Prostate gland (tissue), 2 donors: ENCODE data around the gene TPO. TPM values are rescaled to one million over a fixed set of nuclear protein-coding genes. Genes with fewer than 3 reads are reported as not detected.

Experiments
- DNase-seq: peaks from one replicate; pipeline ENCODE4 v3.0.0-alpha.2; 2019; ENCODE audit warnings: low spot score
- H3K27ac ChIP-seq, 2 donors: fragments of 200-600 bp; sonication (generic); 2 replicates each; pipeline ENCODE4 v1.5.1; 2017 to 2019
- H3K27me3 ChIP-seq: fragments of 200-600 bp; sonication (generic); replicated peaks from 2 replicates; pipeline ENCODE4 v1.5.1; 2019; ENCODE audit not compliant: insufficient read depth
- H3K36me3 ChIP-seq, 2 donors: fragments of 200-600 bp; sonication (generic); 1 replicate in 1 of 2; 2 replicates in 1 of 2; pipeline versions ENCODE4 v1.5.1 to v1.8.1; 2017 to 2019
- H3K4me1 ChIP-seq: fragments of 200-600 bp; sonication (generic); replicated peaks from 2 replicates; pipeline ENCODE4 v1.5.1; 2019
- H3K4me3 ChIP-seq, 2 donors: fragments of 200-600 bp; sonication (generic); 2 replicates each; pipeline ENCODE4 v1.5.1; 2017 to 2019
- H3K9me3 ChIP-seq: fragments of 200-600 bp; sonication (generic); 2 replicates; pipeline ENCODE4 v1.5.1; 2017
- POLR2A ChIP-seq: fragments of 450-650 bp; IDR thresholded peaks from one replicate; pipeline ENCODE4 v1.6.1; 2016; ENCODE audit warnings: antibody characterized with exemption, mild to moderate bottlenecking
- POLR2AphosphoS5 ChIP-seq: sonication (generic); formaldehyde crosslinking; IDR thresholded peaks from one replicate; pipeline ENCODE4 v1.6.1; 2017; ENCODE audit warnings: antibody characterized with exemption
- WGBS: methylation state at CpG from one replicate; pipeline ENCODE4 v1.1.5; 2018; 5-methylcytosine and 5-hydroxymethylcytosine counted together
- intact Hi-C: fragments of 100-400 bp; cut with DNase I; formaldehyde crosslinking; loops from one replicate; pipeline ENCODE4 v1.14.2; 2022
- total RNA-seq, 2 donors: library from RNA; depleted of rRNA; stranded (reverse); fragments of >200 nt; gene quantifications; one replicate each; pipeline ENCODE4 v1.1.0, GENCODE V29; 2016
- TF ChIP-seq, protein P1 (sequence below), 4 experiments: fragments of 200-600 bp in 2 of 4; fragments of 450-650 bp in 2 of 4; sonication (generic) in 2 of 4; IDR thresholded peaks; 1 replicate in 3 of 4; 2 replicates in 1 of 4; pipeline ENCODE4 v1.5.1; 2016 to 2019; ENCODE audit warnings: antibody characterized with exemption in 4 of 4, mild to moderate bottlenecking in 2 of 4, moderate library complexity in 2 of 4

TPO gene
- total RNA-seq, 2 donors from 2014 or later = 0.82 to 1.4 TPM

DNA sequence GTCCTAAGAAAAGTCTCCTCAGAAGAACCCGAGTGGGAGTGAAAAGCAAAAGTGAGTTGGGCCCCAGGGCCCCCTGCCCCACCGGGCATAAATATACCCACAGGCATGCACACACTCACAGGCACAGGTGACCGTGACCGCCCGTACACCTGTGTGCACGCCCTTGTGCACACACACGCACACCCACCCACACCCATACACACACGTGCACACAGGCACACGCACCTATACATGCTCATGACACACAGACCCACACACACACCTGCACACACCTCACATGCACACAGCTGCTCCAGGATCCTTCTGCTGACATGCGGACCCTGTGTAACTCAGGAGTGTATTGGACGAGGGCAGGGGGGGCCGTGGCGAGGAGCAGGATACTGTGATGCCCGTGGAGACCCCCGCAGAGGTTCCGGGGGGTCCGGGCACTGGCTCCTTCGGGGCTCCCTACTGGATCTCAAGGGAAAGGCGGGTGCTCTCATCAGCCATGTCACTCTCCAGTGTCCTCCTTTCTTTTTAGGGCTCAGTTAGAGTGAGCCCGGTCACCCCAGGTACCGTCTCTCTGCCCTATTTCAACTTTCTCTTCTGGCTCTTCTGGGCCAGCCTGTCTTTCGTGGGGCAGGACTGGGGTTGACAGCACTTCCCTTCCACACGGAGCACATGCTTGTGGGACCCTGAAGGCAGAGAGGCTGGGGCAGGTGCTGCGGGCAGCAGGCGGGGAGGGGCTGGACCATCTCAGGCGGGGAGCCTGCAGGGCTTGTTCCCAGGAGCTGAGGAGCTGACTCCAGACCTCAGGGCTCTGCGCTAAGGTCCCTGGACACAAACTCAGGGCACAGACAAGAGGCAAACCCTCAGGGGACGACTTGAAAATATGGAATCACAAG is 48.5 kb downstream of the TPO start:
- Histone ChIP-seq H3K27me3 (no peaks in the 10 kb centered on the region), H3K4me3 (no peak overlapping the region), H3K9me3 (no peaks in the 10 kb centered on the region), H3K4me1 (no peaks in the 10 kb centered on the region), H3K36me3 (no peaks in the 10 kb centered on the region), H3K27ac (no peak overlapping the region)
- intact Hi-C loops = no loop called here
- no peak for DNase-seq
- TF ChIP-seq, protein P1, sequence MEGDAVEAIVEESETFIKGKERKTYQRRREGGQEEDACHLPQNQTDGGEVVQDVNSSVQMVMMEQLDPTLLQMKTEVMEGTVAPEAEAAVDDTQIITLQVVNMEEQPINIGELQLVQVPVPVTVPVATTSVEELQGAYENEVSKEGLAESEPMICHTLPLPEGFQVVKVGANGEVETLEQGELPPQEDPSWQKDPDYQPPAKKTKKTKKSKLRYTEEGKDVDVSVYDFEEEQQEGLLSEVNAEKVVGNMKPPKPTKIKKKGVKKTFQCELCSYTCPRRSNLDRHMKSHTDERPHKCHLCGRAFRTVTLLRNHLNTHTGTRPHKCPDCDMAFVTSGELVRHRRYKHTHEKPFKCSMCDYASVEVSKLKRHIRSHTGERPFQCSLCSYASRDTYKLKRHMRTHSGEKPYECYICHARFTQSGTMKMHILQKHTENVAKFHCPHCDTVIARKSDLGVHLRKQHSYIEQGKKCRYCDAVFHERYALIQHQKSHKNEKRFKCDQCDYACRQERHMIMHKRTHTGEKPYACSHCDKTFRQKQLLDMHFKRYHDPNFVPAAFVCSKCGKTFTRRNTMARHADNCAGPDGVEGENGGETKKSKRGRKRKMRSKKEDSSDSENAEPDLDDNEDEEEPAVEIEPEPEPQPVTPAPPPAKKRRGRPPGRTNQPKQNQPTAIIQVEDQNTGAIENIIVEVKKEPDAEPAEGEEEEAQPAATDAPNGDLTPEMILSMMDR (IDR thresholded peaks at IDR 0.05) = no peak
- no peak for TF ChIP-seq POLR2AphosphoS5
- TF ChIP-seq POLR2A = no peak
- 67% methylated on average over 28 of the region's 28 CpGs for WGBS

DNA sequence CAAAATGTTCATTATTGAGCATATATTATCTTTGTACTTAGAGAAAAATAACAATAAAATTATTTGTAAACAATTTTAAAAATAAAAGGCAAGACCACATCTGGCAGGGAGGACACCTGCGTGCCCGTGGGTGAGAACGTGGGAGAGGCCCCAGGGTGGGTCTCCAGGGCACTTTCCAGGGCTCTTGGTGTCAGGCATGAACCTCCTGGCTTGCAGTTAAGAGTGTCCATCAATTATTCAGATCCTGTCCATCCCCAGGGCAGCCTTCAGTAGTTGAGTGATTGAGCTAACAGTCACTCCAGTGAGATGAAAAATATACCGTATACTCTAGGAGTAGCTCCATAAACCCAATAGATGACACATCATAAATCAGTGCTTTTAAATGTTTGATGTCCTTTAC is 49.7 kb downstream of the TPO start:
- H3K27ac ChIP-seq = no peak overlapping the region
- H3K9me3 ChIP-seq = no peaks in the 10 kb centered on the region
- no peaks in the 10 kb centered on the region for H3K36me3 ChIP-seq
- H3K4me1 ChIP-seq = no peaks in the 10 kb centered on the region
- TF ChIP-seq POLR2AphosphoS5 (no peak), POLR2A (no peak)
- TF ChIP-seq, protein P1 (IDR thresholded peaks at IDR 0.05) = no peak
- WGBS = 47% methylated on average over 4 of the region's 4 CpGs
- H3K27me3 ChIP-seq = no peaks in the 10 kb centered on the region
- intact Hi-C loops = no loop called here
- no peak overlapping the region for H3K4me3 ChIP-seq
- DNase-seq = no peak

DNA sequence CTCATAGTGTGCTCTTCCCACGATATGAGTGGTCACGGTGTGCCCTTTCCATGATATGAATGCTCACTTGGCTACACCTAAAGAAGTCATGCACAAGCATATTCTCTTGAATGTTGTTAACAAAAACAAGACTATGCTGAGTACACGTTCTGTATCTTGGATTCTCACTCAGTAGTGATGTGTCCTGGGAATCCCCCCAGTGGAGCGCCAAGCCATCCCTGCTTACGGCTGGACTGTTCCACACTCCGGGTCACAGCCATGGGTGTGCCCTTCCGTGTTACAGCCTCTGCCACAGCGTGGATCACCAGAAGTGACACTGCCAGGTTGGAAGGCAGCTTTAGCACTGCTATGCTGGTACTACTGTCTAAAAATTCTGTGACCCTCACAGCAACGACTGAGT is 59.1 kb downstream of the TPO start:
- no peaks in the 10 kb centered on the region for H3K4me1 ChIP-seq
- no peaks in the 10 kb centered on the region for H3K27me3 ChIP-seq
- no peak overlapping the region for H3K27ac ChIP-seq
- no peaks in the 10 kb centered on the region for H3K36me3 ChIP-seq
- intact Hi-C loops = no loop called here
- no peaks in the 10 kb centered on the region for H3K9me3 ChIP-seq
- H3K4me3 ChIP-seq = no peak overlapping the region
- DNase-seq = no peak
- no peak for TF ChIP-seq POLR2AphosphoS5
- no peak for TF ChIP-seq POLR2A
- TF ChIP-seq, protein P1 (IDR thresholded peaks at IDR 0.05) = no peak
- 90% methylated on average over 9 of the region's 9 CpGs for WGBS

DNA sequence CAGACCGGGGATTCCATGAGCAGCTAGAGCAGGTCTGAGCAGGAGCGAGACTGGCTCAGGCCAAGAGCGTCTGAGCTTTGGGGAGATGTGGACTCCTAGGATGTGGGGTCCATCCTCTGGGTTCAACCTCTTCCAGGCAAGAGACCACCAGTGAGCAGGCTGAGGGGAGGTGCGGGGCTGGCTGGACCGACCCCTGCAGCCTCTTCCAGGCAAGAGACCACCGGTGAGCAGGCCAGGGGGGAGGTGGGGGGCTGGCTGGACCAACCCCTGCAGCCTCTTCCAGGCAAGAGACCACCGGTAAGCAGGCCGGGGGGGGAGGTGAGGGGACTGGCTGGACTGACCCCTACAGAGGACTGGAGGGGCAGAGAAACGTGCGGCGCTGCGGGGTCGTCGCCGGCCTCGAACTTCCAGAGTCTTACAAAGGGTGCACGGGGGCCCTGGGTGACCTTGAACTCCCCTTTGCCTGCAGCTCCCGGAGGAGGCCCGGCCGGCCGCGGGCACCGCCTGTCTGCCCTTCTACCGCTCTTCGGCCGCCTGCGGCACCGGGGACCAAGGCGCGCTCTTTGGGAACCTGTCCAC is 63.4 kb downstream of the TPO start:
- H3K4me3 ChIP-seq = no peak overlapping the region
- DNase-seq = no peak
- TF ChIP-seq POLR2A (no peak), POLR2AphosphoS5 (no peak)
- TF ChIP-seq, protein P1 (IDR thresholded peaks at IDR 0.05) = no peak
- no peaks in the 10 kb centered on the region for H3K9me3 ChIP-seq
- WGBS = 90% methylated on average over 30 of the region's 30 CpGs
- no peaks in the 10 kb centered on the region for H3K27me3 ChIP-seq
- no peaks in the 10 kb centered on the region for H3K36me3 ChIP-seq
- intact Hi-C loops = no loop called here
- H3K27ac ChIP-seq = no peak overlapping the region
- no peaks in the 10 kb centered on the region for H3K4me1 ChIP-seq
